IMR-90 (cell line): ENCODE results near the gene IFI35.

ENCODE experiments used
- CEBPB ChIP-seq: IDR thresholded peaks from 2 replicates; pipeline ENCODE4 v1.6.1; 2012; ENCODE audit warnings: low read depth, low read length, improper control_type of control experiment
- CHD1 ChIP-seq: IDR thresholded peaks from 2 replicates; pipeline ENCODE4 v1.6.1; 2012; ENCODE audit warnings: low read depth, low read length, improper control_type of control experiment
- CTCF ChIP-seq: conservative IDR thresholded peaks from 2 replicates; pipeline ENCODE4 v1.5.1; 2012; ENCODE audit warnings: mild to moderate bottlenecking, low read depth, low read length, improper control_type of control experiment
- MAFK ChIP-seq: IDR thresholded peaks from 2 replicates; pipeline ENCODE4 v1.6.1; 2012; ENCODE audit warnings: low read depth, low read length, improper control_type of control experiment
- MXI1 ChIP-seq: IDR thresholded peaks from 2 replicates; pipeline ENCODE4 v1.6.1; 2012; ENCODE audit warnings: low read depth, mild to moderate bottlenecking, low read length, moderate library complexity, borderline replicate concordance
- POLR2A ChIP-seq: IDR thresholded peaks from 2 replicates; pipeline ENCODE4 v1.6.1; 2012; ENCODE audit warnings: mild to moderate bottlenecking, low read depth, low read length
- RAD21 ChIP-seq: IDR thresholded peaks from 2 replicates; pipeline ENCODE4 v1.6.1; 2012; ENCODE audit warnings: low read length, improper control_type of control experiment
- RFX5 ChIP-seq: IDR thresholded peaks from 2 replicates; pipeline ENCODE4 v1.8.0; 2012; ENCODE audit warnings: low read depth, mild to moderate bottlenecking, low read length, moderate library complexity
- USF2 ChIP-seq: fragments of 150-350 bp; IDR thresholded peaks from 2 replicates; pipeline ENCODE4 v1.6.1; 2017; ENCODE audit warnings: mild to moderate bottlenecking, antibody characterized with exemption, low read length, low read depth

GRCh38 chr17:43040655-43041054 is 34.1 kb downstream of the IFI35 start:
- no peak for TF ChIP-seq CTCF
- TF ChIP-seq CEBPB: no peak
- TF ChIP-seq POLR2A: no peak
- TF ChIP-seq CHD1: no peak
- TF ChIP-seq RAD21: no peak
- TF ChIP-seq MAFK: no peak
- TF ChIP-seq MXI1: no peak
- no peak for TF ChIP-seq USF2
- no peak for TF ChIP-seq RFX5
